BLaER1 treated with 17β-estradiol and CSF1 and Interleukin-3, amounts not matched to agents 10 nM and 100 nM (cell line): Measurements from ENCODE around the gene ALS2CL.

ENCODE experiments used
- H3K27ac ChIP-seq, 11 experiments: shearing (Covaris generic); formaldehyde crosslinking; 2 replicates each; pipeline ENCODE4 v1.8.1; 2022
- H3K27me3 ChIP-seq, 11 experiments: shearing (Covaris generic); formaldehyde crosslinking; 2 replicates each; pipeline ENCODE4 v1.8.1; 2022
- H3K36me3 ChIP-seq, 11 experiments: shearing (Covaris generic); formaldehyde crosslinking; 2 replicates each; pipeline ENCODE4 v1.8.1; 2022
- H3K4me1 ChIP-seq, 10 experiments: shearing (Covaris generic); formaldehyde crosslinking; 2 replicates each; pipeline ENCODE4 v1.8.1; 2022
- H3K4me2 ChIP-seq, 11 experiments: shearing (Covaris generic); formaldehyde crosslinking; 2 replicates each; pipeline ENCODE4 v1.8.1; 2022
- H3K4me3 ChIP-seq, 10 experiments: shearing (Covaris generic); formaldehyde crosslinking; 2 replicates each; pipeline ENCODE4 v1.8.1; 2022
- H3K9ac ChIP-seq, 11 experiments: shearing (Covaris generic); formaldehyde crosslinking; 2 replicates each; pipeline ENCODE4 v1.8.1; 2022
- H3K9me3 ChIP-seq, 11 experiments: shearing (Covaris generic); formaldehyde crosslinking; replicated peaks in 1 of 11; 2 replicates each; pipeline ENCODE4 v1.8.1; 2022
- H4K20me1 ChIP-seq, 11 experiments: shearing (Covaris generic); formaldehyde crosslinking; 2 replicates each; pipeline ENCODE4 v1.8.1; 2022
- Cebpa-rat ChIP-seq, 11 experiments: shearing (Covaris generic); IDR thresholded peaks; 2 replicates each; pipeline ENCODE4 v1.8.1; 2022

The ALS2CL gene

GRCh38 chr3:46730819-46731218 is 37.3 kb upstream of the ALS2CL start:
- no peak for TF ChIP-seq Cebpa-rat (IDR thresholded peaks at IDR 0.05)
- H3K4me2 ChIP-seq = no peak overlapping the region
- H3K9ac ChIP-seq = no peak overlapping the region
- no peaks in the 10 kb centered on the region for H3K4me1 ChIP-seq
- H3K27me3 ChIP-seq = no peaks in the 10 kb centered on the region
- no peak overlapping the region for H3K27ac ChIP-seq
- no peak overlapping the region for H3K4me3 ChIP-seq
- no peaks in the 10 kb centered on the region for H3K36me3 ChIP-seq
- no peaks in the 10 kb centered on the region for H3K9me3 ChIP-seq
- no peaks in the 10 kb centered on the region for H4K20me1 ChIP-seq

GRCh38 chr3:46729038-46729437 is 35.6 kb upstream of the ALS2CL start:
- Histone ChIP-seq H3K4me2 (no peak overlapping the region), H4K20me1 (no peaks in the 10 kb centered on the region), H3K9ac (no peak overlapping the region), H3K27me3 (no peaks in the 10 kb centered on the region), H3K4me3 (no peak overlapping the region), H3K4me1 (no peaks in the 10 kb centered on the region), H3K9me3 (no peaks in the 10 kb centered on the region), H3K36me3 (no peaks in the 10 kb centered on the region), H3K27ac (no peak overlapping the region)
- TF ChIP-seq Cebpa-rat (IDR thresholded peaks at IDR 0.05) = no peak

GRCh38 chr3:46725621-46726314 is 32.3 kb upstream of the ALS2CL start:
- Histone ChIP-seq H3K9me3 (peaks cover 0 to 5% (median 0%) of the 10 kb centered on the region in 11 experiments; a peak in 2 of 22 replicates), H3K9ac (no peak overlapping the region), H4K20me1 (no peaks in the 10 kb centered on the region), H3K27ac (no peak overlapping the region), H3K4me2 (no peak overlapping the region), H3K4me1 (no peaks in the 10 kb centered on the region), H3K36me3 (no peaks in the 10 kb centered on the region), H3K4me3 (no peak overlapping the region), H3K27me3 (no peaks in the 10 kb centered on the region)
- no peak for TF ChIP-seq Cebpa-rat (IDR thresholded peaks at IDR 0.05)

- no peak overlapping the region for H3K4me2 ChIP-seq
- no peaks in the 10 kb centered on the region for H3K4me1 ChIP-seq
- no peak overlapping the region for H3K4me3 ChIP-seq
- no peak overlapping the region for H3K9ac ChIP-seq
- H3K36me3 ChIP-seq = no peaks in the 10 kb centered on the region
- H4K20me1 ChIP-seq = no peaks in the 10 kb centered on the region
- H3K27ac ChIP-seq = no peak overlapping the region
- no peaks in the 10 kb centered on the region for H3K27me3 ChIP-seq
- peaks cover 0 to 5% (median 0%) of the 10 kb centered on the region in 11 experiments; a peak in 2 of 22 replicates for H3K9me3 ChIP-seq
- no peak for TF ChIP-seq Cebpa-rat (IDR thresholded peaks at IDR 0.05)
These were observed 30.9 kb upstream of the ALS2CL start for GRCh38 chr3:46724424-46724823.

- Histone ChIP-seq H3K9me3 (peaks cover 0 to 5% (median 0%) of the 10 kb centered on the region in 11 experiments; a peak in 2 of 22 replicates), H3K4me3 (no peak overlapping the region), H3K9ac (no peak overlapping the region), H3K4me2 (no peak overlapping the region), H3K27me3 (no peaks in the 10 kb centered on the region), H3K4me1 (no peaks in the 10 kb centered on the region), H4K20me1 (no peaks in the 10 kb centered on the region), H3K27ac (no peak overlapping the region), H3K36me3 (no peaks in the 10 kb centered on the region)
- TF ChIP-seq Cebpa-rat (IDR thresholded peaks at IDR 0.05) = no peak
These were observed 29.0 kb upstream of the ALS2CL start for GRCh38 chr3:46722443-46722842.

- no peak for TF ChIP-seq Cebpa-rat (IDR thresholded peaks at IDR 0.05)
- H3K36me3 ChIP-seq = no peaks in the 10 kb centered on the region
- H3K4me3 ChIP-seq = no peak overlapping the region
- no peaks in the 10 kb centered on the region for H3K27me3 ChIP-seq
- no peak overlapping the region for H3K4me2 ChIP-seq
- peaks cover 0 to 5% (median 0%) of the 10 kb centered on the region in 11 experiments; a peak in 2 of 22 replicates for H3K9me3 ChIP-seq
- no peaks in the 10 kb centered on the region for H4K20me1 ChIP-seq
- no peak overlapping the region for H3K27ac ChIP-seq
- H3K9ac ChIP-seq = no peak overlapping the region
- H3K4me1 ChIP-seq = peaks cover 0 to 9% (median 3%) of the 10 kb centered on the region in 10 experiments; a peak in 10 of 20 replicates
These were observed 27.5 kb upstream of the ALS2CL start for GRCh38 chr3:46721009-46721408.

- Histone ChIP-seq H3K4me2 (no peak overlapping the region), H3K9ac (no peak overlapping the region), H4K20me1 (no peaks in the 10 kb centered on the region), H3K36me3 (no peaks in the 10 kb centered on the region), H3K4me3 (no peak overlapping the region), H3K4me1 (peaks cover 0 to 9% (median 7%) of the 10 kb centered on the region in 10 experiments; a peak in 10 of 20 replicates), H3K27ac (no peak overlapping the region), H3K27me3 (no peaks in the 10 kb centered on the region), H3K9me3 (peaks cover 0 to 5% (median 0%) of the 10 kb centered on the region in 11 experiments; a peak in 2 of 22 replicates)
- TF ChIP-seq Cebpa-rat (IDR thresholded peaks at IDR 0.05) = no peak
These were observed 26.3 kb upstream of the ALS2CL start for GRCh38 chr3:46719735-46720271.

GRCh38 chr3:46719044-46719565 is 25.6 kb upstream of the ALS2CL start:
- no peaks in the 10 kb centered on the region for H3K36me3 ChIP-seq
- H3K9me3 ChIP-seq = peaks cover 0 to 5% (median 0%) of the 10 kb centered on the region in 11 experiments; a peak in 2 of 22 replicates
- TF ChIP-seq Cebpa-rat (IDR thresholded peaks at IDR 0.05) = no peak
- no peaks in the 10 kb centered on the region for H4K20me1 ChIP-seq
- peaks cover 5 to 15% (median 11%) of the 10 kb centered on the region in 10 experiments; a peak in 19 of 20 replicates for H3K4me1 ChIP-seq
- no peak overlapping the region for H3K27ac ChIP-seq
- H3K27me3 ChIP-seq = no peaks in the 10 kb centered on the region
- H3K4me2 ChIP-seq = no peak overlapping the region
- no peak overlapping the region for H3K4me3 ChIP-seq
- H3K9ac ChIP-seq = no peak overlapping the region

GRCh38 chr3:46717447-46718231 is 24.2 kb upstream of the ALS2CL start, which contains the start of gene PRSS50:
PRSS50 (minus strand) TSS chr3:46717869; CDS start chr3:46717824, 45 bp downstream.
- peaks cover 19 to 30% (median 25%) of the 10 kb centered on the region in 10 experiments; a peak in 19 of 20 replicates for H3K4me1 ChIP-seq
- H3K4me3 ChIP-seq = no peak within 1 kb of the TSS
- H4K20me1 ChIP-seq = no peaks in the 10 kb centered on the region
- no peak within 1 kb of the TSS for H3K27ac ChIP-seq
- TF ChIP-seq Cebpa-rat (IDR thresholded peaks at IDR 0.05) = no peak
- no peaks in the 10 kb centered on the region for H3K36me3 ChIP-seq
- peak within 1 kb of the TSS in 2 of 11 experiments; percentile 21 to 23; a peak in 3 of 22 replicates for H3K4me2 ChIP-seq
- peaks cover 0 to 5% (median 0%) of the 10 kb centered on the region in 11 experiments; a peak in 2 of 22 replicates for H3K9me3 ChIP-seq
- no peaks in the 10 kb centered on the region for H3K27me3 ChIP-seq
- 0 out of 22 replicates have a peak within 1 kb of the TSS, but pooled peaks of 1 of the 11 experiments have one; percentile 32 for H3K9ac ChIP-seq
